GM18499 (cell line): ENCODE data around the gene BECN2.
A peak's percentile ranks its signal among the peaks of the same experiment; 100 is the strongest.
"Not testable (repeated sequence)": the region's sequence is repeated elsewhere in the genome, so short reads cannot be mapped to it uniquely, and the experiment has no call there.

ENCODE experiments used
- ATAC-seq: cut with Tn5 transposase; IDR thresholded peaks from one replicate; pipeline ENCODE4 v1.9.1; 2021; ENCODE audit warnings: moderate number of reproducible peaks; ENCODE audit not compliant: insufficient read depth, unreplicated experiment

BECN2 gene

DNA sequence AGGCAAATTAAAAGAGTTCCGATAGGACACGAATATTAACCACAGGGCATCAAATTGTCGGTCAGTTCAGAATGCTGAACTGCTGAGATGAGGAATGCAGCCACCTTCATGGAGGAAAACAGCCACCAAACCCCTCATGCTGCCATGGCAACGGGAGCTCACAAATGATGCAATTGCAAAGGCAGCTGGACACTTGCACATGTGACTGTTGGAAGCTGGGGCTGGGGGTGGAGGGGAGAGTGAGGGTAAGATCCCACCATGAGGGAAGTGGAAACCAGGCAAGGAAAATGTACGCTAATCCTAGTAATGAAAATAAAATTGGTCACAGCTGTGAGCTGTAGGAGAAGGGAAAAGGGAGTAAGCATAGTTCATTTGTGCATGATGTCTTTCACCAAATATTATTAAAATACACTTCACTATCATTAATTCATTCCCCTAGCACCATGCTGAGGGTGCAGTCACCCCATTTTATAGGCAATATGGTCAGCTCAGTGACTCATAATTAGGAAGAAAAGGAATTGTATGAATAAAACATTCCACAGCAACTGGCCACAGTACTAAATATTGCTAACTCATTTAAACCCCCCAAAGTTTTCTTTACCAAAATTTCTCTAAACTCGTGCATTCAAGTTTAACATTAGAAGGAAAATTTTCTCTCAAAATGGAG is 15.3 kb downstream of the BECN2 start:
- ATAC-seq: no peak

DNA sequence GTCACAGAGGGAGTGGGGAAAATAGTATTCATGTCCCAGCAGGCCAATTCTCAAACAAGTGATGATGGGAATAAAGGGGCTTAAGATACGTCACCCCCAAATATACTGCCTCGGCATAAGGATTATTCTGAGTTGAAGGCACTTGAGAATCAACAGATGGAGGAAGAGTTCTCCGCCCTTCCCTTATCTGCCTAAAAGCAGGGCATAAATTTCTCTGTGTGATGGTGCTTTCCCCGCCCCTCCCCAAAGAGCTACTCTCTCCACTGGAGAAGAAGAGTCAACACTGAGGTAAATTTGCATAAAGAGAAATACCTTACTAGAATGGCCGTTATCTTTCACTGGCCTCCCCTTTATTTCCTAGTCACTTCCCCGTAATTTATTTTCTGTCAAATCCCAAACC is 18.7 kb downstream of the BECN2 start:
- ATAC-seq: no peak

DNA sequence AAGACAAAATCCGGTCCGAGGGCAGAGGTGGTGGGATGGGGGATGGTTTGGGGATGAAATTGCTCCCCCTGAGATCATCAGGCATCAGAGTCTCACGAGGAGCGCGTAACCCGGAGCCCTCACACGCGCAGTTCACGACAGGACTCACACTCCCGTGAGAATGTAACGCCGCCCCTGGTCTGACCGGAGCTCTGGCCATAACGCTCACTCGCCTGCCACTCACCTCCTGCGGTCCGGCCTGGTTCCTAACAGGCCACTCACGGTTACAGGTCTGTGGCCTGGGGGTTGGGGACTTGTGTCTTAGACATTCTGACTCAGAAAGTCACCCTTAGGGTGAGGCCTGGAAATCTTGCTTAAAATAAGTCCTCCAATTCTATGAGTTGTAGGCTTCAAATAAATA is 21.5 kb downstream of the BECN2 start:
- ATAC-seq: no peak

DNA sequence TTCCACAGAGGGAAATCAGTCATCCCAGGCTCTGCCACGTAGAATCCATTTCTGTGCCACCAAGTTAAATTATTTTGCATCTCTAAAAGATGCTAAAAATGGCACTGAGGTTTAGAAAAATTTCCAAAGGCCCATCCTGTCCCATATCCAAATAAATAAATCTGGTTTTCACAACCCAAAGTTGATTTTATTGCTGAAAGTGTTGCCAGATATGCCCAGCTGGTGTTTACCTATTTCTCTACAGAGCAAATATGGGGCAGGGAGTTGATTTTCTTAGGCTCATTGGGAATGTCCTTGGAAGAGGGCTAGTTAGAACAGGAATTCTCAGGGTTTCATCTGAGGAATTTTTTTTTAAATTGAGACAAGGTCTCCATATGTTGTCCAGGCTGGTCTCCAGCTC is 22.4 kb downstream of the BECN2 start:
- ATAC-seq: no peak

DNA sequence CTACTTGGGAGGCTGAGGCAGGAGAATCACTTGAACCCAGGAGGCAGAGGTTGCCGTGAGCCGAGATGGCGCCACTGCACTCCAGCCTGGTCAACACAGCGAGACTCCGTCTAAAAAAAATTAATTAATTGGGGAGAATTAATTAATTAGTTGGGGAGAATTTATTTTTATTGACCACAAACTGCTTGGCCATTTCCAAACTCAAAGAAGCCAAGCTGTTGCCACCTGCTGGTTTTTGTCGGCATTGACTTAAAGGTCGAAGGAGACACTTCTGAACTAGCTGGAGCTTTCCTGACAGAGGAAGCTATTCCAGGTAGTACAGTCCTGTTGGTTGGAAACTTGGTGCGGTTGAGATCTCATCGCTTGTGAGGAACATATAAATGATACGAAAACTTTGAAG is 28.2 kb downstream of the BECN2 start:
- no peak for ATAC-seq

DNA sequence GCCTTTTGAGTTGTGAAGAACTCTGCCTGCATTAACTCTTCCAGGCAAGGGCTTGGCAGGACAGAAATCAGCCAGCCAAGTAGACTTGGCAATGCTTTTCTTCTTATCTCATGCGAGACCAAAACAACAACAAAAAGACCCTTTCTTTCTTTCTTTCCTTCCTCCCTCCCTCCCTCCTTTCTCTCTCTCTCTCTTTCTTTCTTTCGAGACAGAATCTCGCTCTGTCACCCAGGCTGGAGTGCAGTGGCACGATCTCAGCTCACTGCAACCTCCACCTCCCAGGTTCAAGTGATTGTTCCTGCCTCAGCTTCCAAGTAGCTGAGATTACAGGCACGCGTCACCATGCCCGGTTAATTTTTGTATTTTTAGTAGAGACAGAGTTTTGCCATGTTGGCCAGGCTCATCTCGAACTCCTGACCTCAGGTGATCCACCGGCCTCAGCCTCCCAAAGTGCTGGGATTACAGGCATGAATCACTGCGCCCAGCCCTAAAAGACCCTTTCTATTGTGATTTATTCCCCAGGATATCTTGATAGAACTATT is 30.9 kb downstream of the BECN2 start:
- ATAC-seq: not testable (repeated sequence)

DNA sequence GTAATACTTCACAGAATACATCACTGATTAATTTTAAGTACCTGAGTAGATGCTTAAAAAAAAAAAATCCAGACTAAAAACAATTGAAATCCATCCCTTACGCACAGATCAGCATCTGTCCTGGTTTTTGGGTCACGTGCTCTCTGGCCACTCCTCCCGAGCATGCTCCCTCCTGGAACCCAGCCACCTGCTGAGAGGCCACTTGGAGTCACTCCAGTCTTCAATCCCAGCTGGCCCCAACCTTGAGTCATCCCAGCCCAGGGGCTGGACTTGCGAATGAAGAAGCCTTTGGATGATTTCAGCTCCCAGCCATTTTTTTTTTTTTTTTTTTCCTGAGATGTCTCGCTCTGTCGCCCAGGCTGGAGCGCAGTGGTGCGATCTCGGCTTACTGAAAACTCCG is 32.5 kb downstream of the BECN2 start:
- no peak for ATAC-seq

DNA sequence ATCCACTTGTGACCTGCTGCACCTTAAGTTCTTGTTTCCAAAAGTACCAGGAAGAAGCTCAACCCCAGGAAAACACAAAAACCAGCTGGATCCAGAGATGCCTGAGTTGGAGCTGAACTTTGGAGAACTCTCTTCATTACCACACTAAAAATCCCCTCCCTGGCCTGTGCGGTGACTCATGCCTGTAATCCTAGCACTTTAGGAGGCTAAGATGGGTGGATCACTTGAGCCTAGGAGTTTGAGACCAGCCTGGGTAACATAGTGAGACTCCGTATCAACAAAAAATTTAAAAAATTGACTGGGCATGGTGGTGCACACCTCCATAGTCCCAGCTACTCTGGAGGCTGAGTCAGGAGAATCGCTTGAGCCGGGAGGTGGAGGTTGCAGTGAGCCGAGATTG is 35.2 kb downstream of the BECN2 start:
- ATAC-seq: no peak

DNA sequence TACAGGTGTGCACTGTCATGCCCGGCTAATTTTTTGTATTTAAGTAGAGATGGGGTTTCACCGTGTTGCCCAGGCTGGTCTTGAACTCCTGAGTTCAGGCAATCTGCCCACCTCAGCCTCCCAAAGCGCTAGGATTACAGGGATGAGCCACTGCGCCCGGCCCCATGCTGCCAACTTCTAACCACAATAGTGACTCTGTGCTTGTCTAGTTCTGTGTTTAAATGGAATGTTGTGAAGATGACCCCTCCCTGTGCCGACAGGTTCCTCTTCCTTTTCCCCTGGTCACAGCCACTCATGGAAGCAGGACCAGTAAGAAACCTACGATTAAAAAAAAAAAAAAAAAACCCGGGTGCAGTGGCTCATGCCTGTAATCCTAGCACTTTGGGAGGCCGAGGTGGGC is 36.6 kb downstream of the BECN2 start:
- ATAC-seq: no peak

DNA sequence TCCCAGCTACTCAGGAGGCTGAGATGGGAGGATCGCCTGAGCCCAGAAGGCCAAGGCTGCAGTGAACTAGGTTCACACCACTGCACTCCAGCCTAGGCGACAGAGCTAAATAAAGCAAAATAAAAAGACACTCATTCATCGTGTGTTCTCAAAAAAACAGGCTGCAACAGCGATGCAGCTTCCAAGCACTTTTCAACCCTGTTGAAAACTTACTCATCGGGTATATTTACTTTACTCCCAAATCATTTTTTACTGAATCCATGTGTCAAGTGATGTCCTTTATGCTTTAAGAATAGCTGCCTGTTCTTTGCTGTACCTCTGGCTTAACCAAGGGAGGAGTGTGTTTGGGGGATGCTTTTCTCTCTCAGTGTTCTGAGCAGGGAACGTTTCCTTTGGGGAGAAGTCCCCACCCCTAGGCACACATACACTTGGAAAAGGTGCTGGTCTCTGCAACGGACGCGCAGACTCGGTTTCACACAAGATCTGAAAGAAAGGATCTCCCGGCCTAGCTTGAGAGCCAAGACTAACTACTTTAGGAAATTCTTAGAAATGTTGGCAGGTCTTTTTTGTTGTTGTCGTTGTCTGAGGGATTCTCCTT is 39.9 kb downstream of the BECN2 start:
- ATAC-seq: no peak

DNA sequence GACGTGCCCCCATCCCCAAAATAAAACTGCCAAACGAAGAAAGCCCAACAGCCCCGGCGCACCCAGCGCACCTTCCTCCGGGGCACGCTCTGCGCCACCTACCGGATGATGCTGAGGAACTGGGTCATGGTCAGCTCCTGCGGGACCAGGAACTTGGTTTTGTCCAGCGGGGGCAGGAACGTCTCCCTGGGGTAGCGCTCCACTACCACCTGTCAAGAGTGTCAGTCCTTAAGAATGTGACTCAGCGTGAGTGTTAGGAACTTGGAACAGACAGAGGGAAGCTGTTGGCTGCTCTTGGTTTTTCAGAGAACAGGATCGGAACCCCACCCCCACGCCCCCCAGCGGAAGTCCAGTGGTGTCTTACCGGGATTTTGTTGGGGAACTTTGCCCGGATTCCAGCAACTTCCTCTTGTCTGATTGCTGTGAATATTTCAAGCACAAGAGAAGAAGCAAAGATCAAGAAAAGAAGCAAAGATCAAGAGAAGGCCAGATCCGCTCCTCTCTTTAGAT is 40.9 kb downstream of the BECN2 start:
- peak; percentile 46 for ATAC-seq

DNA sequence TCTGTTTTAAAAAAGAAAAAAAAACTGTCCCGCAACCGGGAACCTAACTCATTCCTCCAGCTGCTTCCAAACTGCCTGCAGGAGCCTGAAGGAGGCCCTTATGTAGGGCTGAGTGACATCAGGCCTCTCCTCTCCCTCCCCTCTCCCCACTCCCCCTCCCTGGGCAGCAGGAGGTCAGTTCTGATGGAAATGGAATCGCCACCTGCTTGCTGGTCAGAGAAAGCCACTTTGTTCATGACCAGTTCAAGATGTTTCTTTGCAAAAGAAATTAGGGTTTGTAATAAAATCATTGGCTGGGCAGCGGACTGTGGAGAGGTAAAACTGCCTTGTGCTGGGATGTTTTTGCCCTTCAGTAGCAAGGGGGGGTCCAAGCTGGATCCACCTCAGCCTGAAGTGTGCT is 41.5 kb downstream of the BECN2 start, which contains the start of gene MAP1LC3C:
Gene MAP1LC3C, minus strand, starts transcription at position 73 of the 400 bp plus-strand sequence. CDS start 90 bp downstream, outside the sequence.
- no peak for ATAC-seq

DNA sequence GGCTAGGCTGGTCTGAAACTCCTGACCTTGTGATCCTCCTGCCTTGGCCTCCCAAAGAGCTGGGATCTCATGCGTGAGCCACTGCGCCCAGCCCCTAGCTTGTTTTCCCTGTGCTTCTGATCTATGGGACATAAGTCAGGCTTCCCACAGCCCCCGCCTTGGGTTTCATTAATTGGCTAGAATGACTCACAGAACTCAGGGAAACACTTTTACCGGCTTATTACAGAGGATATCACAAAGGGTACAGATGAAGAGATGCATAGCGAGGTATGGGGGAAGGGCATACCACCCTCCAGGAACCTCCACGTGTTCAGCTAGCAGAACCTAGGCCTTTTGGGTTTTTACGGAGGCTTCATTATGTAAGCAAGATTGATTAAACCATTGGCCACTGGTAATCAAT is 42.9 kb downstream of the BECN2 start:
- ATAC-seq: no peak

DNA sequence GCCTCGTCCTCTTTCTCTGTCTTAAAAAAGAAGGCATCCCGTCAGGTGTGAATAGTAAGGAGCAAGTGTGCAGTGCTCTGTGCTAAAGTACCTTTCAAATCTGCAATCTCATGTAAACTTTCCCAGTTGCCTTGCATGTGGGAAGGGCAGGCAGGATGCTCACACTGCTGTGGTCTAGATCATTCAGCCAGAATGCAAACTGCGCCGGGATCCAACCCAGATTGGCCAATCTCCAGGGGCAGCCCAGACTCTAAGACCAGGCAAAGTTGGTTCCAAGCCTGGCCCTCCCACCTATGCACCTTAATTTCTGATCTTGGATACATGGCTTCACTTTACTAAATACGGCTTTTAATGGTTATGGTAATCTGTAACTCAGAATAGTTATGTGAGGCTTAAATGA is 44.5 kb downstream of the BECN2 start:
- ATAC-seq: no peak

DNA sequence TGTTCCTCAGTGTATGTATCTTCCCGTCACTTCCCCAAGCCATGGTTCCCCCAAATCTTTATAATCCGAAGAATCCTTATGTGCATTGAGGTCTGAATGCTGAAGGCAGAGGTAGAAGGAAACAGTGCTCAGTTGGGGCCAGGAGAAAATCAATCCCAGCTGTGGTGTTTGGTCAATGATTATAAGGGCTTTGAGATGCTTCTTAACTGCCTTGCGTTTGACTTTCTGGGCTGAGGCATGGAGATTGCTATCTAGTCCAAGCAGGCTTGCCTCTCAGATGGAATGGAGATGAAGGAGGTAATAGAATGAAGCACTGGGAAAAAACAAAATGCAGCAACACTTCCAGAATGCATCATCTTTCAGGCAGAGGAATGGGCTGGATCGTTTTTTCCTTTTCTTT is 44.9 kb downstream of the BECN2 start:
- ATAC-seq: no peak

DNA sequence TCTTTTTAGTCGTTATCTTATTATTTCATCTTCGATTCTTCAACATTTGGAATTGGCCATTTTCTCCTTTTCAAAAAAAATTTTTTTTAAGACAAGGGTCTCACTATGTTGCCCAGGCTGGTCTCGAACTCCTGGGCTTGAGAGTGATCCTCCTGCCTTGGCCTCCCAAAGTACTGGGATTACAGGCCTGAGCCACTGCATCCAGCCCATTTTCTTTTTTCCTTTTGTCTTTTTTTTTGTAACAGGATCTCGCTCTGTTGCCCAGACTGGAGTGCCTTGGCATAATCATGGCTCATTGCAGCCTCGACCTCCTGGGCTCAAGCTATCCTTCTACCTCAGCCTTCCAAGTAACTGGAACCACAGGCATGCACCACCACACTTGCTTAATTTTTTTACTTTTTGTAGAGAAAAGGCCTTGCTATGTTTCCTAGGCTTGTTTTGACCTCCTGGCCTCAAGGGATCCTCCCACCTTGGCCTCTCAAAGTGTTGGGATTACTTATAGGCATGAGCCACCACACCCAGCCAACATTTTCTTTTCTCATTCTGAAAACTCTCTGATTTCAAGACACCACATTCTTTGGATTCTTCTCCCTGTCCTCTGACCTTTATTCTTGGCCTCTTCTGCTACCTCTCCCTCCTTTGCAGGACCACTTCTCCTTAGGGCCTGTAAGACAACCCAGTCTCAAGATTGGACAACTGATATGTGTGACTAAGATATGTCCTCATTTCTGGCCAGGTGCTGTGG is 47.4 kb downstream of the BECN2 start:
- ATAC-seq: no peak

DNA sequence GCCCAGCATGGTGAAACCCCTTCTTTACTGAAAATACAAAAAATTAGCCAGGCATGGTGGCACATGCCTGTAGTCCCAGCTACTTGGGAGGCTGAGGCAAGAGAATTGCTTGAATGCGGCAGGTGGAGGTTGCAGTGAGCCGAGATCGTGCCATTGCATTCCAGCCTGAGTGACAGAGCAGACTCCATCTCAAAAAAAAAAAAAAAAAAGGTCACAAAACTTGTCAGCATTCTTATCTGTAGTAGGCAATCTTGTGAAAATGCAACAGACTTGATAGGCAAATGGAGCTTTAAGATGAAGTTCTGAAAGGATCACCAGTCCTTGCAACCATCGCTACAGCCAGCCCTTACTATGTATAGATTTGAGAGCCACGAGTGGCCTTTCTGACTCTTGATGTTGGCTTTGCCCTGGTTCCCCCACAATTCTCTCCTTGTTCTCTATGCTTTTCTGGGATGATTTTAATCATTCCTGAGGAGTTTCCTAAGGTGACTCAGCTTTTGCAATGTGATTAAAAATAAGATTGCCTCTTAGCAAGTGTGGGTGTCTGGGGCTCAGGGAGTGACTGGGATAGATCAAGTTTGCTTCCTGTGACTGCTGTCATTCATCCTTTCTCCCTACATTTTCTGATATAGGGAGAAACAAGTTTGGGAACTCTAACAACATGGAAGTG is 48.4 kb downstream of the BECN2 start:
- ATAC-seq: no peak

DNA sequence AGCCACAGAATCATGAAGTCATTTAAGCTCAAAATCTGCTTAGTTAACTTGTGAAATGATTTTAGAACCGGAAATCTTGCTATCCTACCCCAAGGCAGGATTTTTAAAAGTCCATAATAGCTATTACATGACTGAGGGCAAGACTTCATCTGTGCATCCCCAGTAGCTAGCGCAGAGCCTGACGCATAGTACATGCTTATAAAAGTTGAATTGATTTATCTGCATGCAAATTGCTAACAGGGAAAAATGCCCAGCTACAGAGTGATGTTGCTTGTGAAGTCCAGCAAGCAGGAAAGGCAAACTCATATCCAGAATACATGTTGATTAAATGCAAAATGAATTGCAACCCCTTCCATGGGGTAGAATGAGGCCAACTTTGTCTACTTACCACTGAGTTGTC is 49.4 kb downstream of the BECN2 start:
- no peak for ATAC-seq
